OCI-LY7 (cell line): Measurements from ENCODE around the gene FAM193A. TPM values are rescaled to one million over a fixed set of nuclear protein-coding genes. Genes with fewer than 3 reads are reported as not detected.

Experiments used
- BruUV-seq: library from RNA; stranded (reverse); fragments of 400-500 nt; replicated peaks from 2 replicates; lab custom pipeline; 2021; lab: Mats Ljungman, UMichigan
- CTCF ChIA-PET: fragments of 300-600 bp; sonication (Branson Sonifier 250); formaldehyde crosslinking; loops from one replicate; lab custom pipeline; 2022; ENCODE audit warnings: antibody characterized with exemption; ENCODE audit not compliant: unreplicated experiment; lab: Charles Lee
- POLR2A ChIA-PET: fragments of 300-600 bp; sonication (Branson Sonifier 250); formaldehyde crosslinking; loops from one replicate; lab custom pipeline; 2022; ENCODE audit warnings: antibody characterized with exemption; lab: Charles Lee
- DNase-seq: peaks from one replicate; pipeline ENCODE4 v3.0.0-alpha.2; 2015; ENCODE audit warnings: low spot score
- H2AFZ ChIP-seq: fragments of 200-600 bp; sonication (generic), shearing (Covaris generic); 2 replicates; pipeline ENCODE4 v1.6.1; 2014; ENCODE audit warnings: mild to moderate bottlenecking, antibody characterized with exemption, low read length, moderate library complexity
- H3K27ac ChIP-seq: fragments of 200-600 bp; sonication (generic); 2 replicates; pipeline ENCODE4 v1.5.1; 2014; ENCODE audit warnings: mixed run types, low read depth, mild to moderate bottlenecking, moderate library complexity, low read length, inconsistent platforms; ENCODE audit not compliant: poor library complexity, severe bottlenecking
- H3K36me3 ChIP-seq: fragments of 200-600 bp; sonication (generic); 2 replicates; pipeline ENCODE4 v1.6.1; 2014; ENCODE audit warnings: mild to moderate bottlenecking, antibody characterized with exemption, low read length, moderate library complexity, mixed read lengths; ENCODE audit not compliant: insufficient read depth
- H3K4me1 ChIP-seq: fragments of 200-600 bp; sonication (generic); 2 replicates; pipeline ENCODE4 v1.5.1; 2014; ENCODE audit warnings: mild to moderate bottlenecking, low read length; ENCODE audit not compliant: insufficient read depth, poor library complexity, severe bottlenecking
- H3K4me2 ChIP-seq: fragments of 200-600 bp; sonication (generic); 2 replicates; pipeline ENCODE4 v1.6.1; 2014; ENCODE audit warnings: mild to moderate bottlenecking, low read length
- H3K4me3 ChIP-seq: fragments of 200-600 bp; sonication (generic); 2 replicates; pipeline ENCODE4 v1.5.1; 2014; ENCODE audit warnings: mild to moderate bottlenecking, low read depth, low read length; ENCODE audit not compliant: poor library complexity, severe bottlenecking
- H3K79me2 ChIP-seq: fragments of 200-600 bp; sonication (generic); 2 replicates; pipeline ENCODE4 v1.6.1; 2016; ENCODE audit warnings: low read depth, mild to moderate bottlenecking, low read length, moderate library complexity, mixed read lengths; ENCODE audit not compliant: insufficient read depth
- H3K9me2 ChIP-seq: fragments of 200-600 bp; sonication (generic); 2 replicates; pipeline ENCODE4 v1.6.1; 2016; ENCODE audit warnings: mild to moderate bottlenecking, low read length, mixed read lengths; ENCODE audit not compliant: insufficient read depth
- H3K9me3 ChIP-seq: fragments of 200-600 bp; sonication (generic); 2 replicates; pipeline ENCODE4 v1.6.1; 2014; ENCODE audit warnings: mild to moderate bottlenecking, mixed run types, low read length, mixed read lengths
- H4K20me1 ChIP-seq: fragments of 200-600 bp; sonication (generic); 2 replicates; pipeline ENCODE4 v1.6.1; 2014; ENCODE audit warnings: mild to moderate bottlenecking, antibody characterized with exemption, low read length, moderate library complexity, mixed read lengths; ENCODE audit not compliant: insufficient read depth
- CTCF ChIP-seq: fragments of 200-600 bp; sonication (generic); conservative IDR thresholded peaks from 2 replicates; pipeline ENCODE4 v1.5.1; 2014; ENCODE audit warnings: mild to moderate bottlenecking, antibody characterized with exemption, low read length, moderate library complexity, mixed read lengths
- EZH2phosphoT487 ChIP-seq: fragments of 200-600 bp; sonication (generic); IDR thresholded peaks from 2 replicates; pipeline ENCODE4 v1.6.1; 2018; ENCODE audit warnings: low read depth, borderline replicate concordance, mild to moderate bottlenecking, mixed run types, antibody characterized with exemption, low read length, moderate library complexity, mixed read lengths
- intact Hi-C: fragments of 100-400 bp; cut with micrococcal nuclease; formaldehyde crosslinking; loops from one replicate; pipeline ENCODE4 v1.10.0; 2022; ENCODE audit not compliant: unreplicated experiment
- total RNA-seq, 2 experiments: library from RNA; depleted of rRNA in 1 of 2; stranded (reverse); fragments of >200 nt in 1 of 2; shearing (Covaris generic) in 1 of 2; gene quantifications; 2 replicates each; pipeline ENCODE4 v1.2.3, GENCODE V29; 2014 to 2022

FAM193A gene
- total RNA-seq, 2 experiments from 2014 or later: 17.8 to 36.7 TPM

- Histone ChIP-seq H3K27ac (peak overlapping the region; percentile 93), H3K4me3 (peak overlapping the region; percentile 60), H3K9me2 (no peaks in the 10 kb centered on the region), H3K4me1 (peaks cover 58% of the 10 kb centered on the region), H3K4me2 (peak overlapping the region; percentile 91), H3K9me3 (no peaks in the 10 kb centered on the region), H4K20me1 (0 out of 2 replicates have a peak, but pooled peaks cover 4% of the 10 kb centered on the region), H2AFZ (no peak overlapping the region), H3K36me3 (peaks cover 79% of the 10 kb centered on the region), H3K79me2 (no peaks in the 10 kb centered on the region)
- CTCF ChIA-PET: no interaction called here
- POLR2A ChIA-PET: interaction anchor here (0.6 to 1.7 kb wide), 6 partner anchors 9 to 241 kb away, joined by 3 to 9 read pairs (median 3); no protein-coding TSS in a partner anchor
- TF ChIP-seq EZH2phosphoT487 (no peak), CTCF (peak; percentile 60)
- peak; percentile 98 for DNase-seq
- no TSS peak for BruUV-seq
- intact Hi-C loops: loop anchor here (2.0 to 5.0 kb wide), 3 partner anchors 50 to 261 kb away; no protein-coding TSS in a partner anchor
These were observed 160.0 kb downstream of the FAM193A start for GRCh38 chr4:2696423-2696822.

- intact Hi-C loops: loop anchor here (2.0 to 5.0 kb wide), 3 partner anchors 49 to 259 kb away; no protein-coding TSS in a partner anchor
These were observed 161.6 kb downstream of the FAM193A start for GRCh38 chr4:2697995-2698414.

More at GRCh38 chr4:2697995-2698414, 161.6 kb downstream of the FAM193A start:
- POLR2A ChIA-PET: no interaction called here
- Histone ChIP-seq H3K4me2 (no peak overlapping the region), H3K79me2 (no peaks in the 10 kb centered on the region), H3K27ac (peak overlapping the region; percentile 93), H4K20me1 (0 out of 2 replicates have a peak, but pooled peaks cover 4% of the 10 kb centered on the region), H3K4me3 (no peak overlapping the region), H2AFZ (no peak overlapping the region), H3K36me3 (peaks cover 86% of the 10 kb centered on the region), H3K9me3 (no peaks in the 10 kb centered on the region), H3K4me1 (peaks cover 54% of the 10 kb centered on the region), H3K9me2 (no peaks in the 10 kb centered on the region)
- no peak for DNase-seq
- TF ChIP-seq EZH2phosphoT487: no peak
- TF ChIP-seq CTCF: no peak
- CTCF ChIA-PET: no interaction called here
- no TSS peak for BruUV-seq
